ENCODE results near the gene ARHGAP12.

Gene ARHGAP12

DNA sequence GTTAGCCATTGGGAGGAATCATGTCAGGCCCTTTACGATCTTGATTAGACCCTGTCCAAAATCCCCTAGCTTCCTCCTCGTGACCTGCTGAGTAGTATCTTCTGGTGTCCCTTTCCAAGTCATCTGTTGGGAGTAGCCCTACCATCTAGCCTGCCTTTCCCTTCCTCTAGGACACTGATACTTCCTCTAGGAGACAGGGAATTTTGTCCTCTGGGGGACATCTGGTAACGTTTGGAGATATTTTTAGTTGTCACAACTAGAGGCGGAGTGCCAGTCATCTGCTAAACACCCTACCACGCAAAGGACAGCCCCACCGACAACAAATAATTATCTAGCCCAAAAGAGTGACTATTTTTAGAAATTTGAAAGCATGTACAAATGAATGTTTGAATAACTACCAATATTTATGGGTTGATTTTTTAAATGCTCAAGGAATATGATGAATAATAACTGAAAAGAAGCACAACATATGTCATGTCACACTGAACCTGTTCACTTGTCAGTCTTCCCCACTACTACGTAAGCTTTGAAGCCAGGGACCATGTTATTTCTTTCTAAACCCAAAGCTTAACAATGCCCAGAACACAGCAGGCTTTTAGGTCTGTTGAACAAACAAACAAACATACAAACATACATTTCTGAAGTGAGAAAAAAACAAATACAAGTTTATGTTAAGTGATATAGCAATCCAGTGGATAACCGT, 105.9 kb downstream of the ARHGAP12 start:
- no peaks in the 10 kb centered on the region for H3K4me1 ChIP-seq (ENCODE audit: insufficient read depth, poor library complexity, severe bottlenecking)
- ATAC-seq (ENCODE audit: low read depth) (no peak), DNase-seq (ENCODE audit: low spot score) (no peak)
- H3K9me3 ChIP-seq (ENCODE audit: severe bottlenecking), result no peaks in the 10 kb centered on the region
- TF ChIP-seq, protein P1, sequence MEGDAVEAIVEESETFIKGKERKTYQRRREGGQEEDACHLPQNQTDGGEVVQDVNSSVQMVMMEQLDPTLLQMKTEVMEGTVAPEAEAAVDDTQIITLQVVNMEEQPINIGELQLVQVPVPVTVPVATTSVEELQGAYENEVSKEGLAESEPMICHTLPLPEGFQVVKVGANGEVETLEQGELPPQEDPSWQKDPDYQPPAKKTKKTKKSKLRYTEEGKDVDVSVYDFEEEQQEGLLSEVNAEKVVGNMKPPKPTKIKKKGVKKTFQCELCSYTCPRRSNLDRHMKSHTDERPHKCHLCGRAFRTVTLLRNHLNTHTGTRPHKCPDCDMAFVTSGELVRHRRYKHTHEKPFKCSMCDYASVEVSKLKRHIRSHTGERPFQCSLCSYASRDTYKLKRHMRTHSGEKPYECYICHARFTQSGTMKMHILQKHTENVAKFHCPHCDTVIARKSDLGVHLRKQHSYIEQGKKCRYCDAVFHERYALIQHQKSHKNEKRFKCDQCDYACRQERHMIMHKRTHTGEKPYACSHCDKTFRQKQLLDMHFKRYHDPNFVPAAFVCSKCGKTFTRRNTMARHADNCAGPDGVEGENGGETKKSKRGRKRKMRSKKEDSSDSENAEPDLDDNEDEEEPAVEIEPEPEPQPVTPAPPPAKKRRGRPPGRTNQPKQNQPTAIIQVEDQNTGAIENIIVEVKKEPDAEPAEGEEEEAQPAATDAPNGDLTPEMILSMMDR (IDR thresholded peaks at IDR 0.05; ENCODE audit: poor library complexity, severe bottlenecking), result no peak
- no peaks in the 10 kb centered on the region for H3K27me3 ChIP-seq (ENCODE audit: insufficient read depth, poor library complexity, severe bottlenecking)
- H3K4me3 ChIP-seq (ENCODE audit: severe bottlenecking), result no peak overlapping the region
- peaks cover 4% of the 10 kb centered on the region for H3K36me3 ChIP-seq (ENCODE audit: low read depth)
- no peak overlapping the region for H3K27ac ChIP-seq (ENCODE audit: poor library complexity, severe bottlenecking)

DNA sequence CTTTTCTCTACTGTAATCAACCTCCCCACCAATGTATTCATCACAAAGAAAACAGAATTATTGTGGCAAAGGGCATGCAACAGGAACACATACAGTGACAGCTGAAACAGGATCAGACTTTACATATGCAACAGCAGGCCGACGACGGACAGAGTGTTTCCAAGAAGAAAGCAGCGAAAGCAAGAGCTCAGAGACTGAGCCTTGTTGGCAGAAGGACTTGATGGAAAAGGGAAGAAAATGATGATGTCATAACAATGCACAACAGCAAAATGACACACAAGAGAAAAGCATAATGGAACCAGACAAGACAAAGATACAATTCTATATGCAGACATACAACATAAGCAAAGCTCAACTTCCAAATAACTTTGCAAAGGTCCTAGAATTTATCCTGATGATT, 106.5 kb downstream of the ARHGAP12 start:
- H3K36me3 ChIP-seq (ENCODE audit: low read depth), result peaks cover 4% of the 10 kb centered on the region
- no peaks in the 10 kb centered on the region for H3K9me3 ChIP-seq (ENCODE audit: severe bottlenecking)
- no peak overlapping the region for H3K4me3 ChIP-seq (ENCODE audit: severe bottlenecking)
- H3K27me3 ChIP-seq (ENCODE audit: insufficient read depth, poor library complexity, severe bottlenecking), result no peaks in the 10 kb centered on the region
- H3K27ac ChIP-seq (ENCODE audit: poor library complexity, severe bottlenecking), result no peak overlapping the region
- ATAC-seq (ENCODE audit: low read depth) (no peak), DNase-seq (ENCODE audit: low spot score) (no peak)
- H3K4me1 ChIP-seq (ENCODE audit: insufficient read depth, poor library complexity, severe bottlenecking), result no peaks in the 10 kb centered on the region
- TF ChIP-seq, protein P1 (IDR thresholded peaks at IDR 0.05; ENCODE audit: poor library complexity, severe bottlenecking), result no peak

DNA sequence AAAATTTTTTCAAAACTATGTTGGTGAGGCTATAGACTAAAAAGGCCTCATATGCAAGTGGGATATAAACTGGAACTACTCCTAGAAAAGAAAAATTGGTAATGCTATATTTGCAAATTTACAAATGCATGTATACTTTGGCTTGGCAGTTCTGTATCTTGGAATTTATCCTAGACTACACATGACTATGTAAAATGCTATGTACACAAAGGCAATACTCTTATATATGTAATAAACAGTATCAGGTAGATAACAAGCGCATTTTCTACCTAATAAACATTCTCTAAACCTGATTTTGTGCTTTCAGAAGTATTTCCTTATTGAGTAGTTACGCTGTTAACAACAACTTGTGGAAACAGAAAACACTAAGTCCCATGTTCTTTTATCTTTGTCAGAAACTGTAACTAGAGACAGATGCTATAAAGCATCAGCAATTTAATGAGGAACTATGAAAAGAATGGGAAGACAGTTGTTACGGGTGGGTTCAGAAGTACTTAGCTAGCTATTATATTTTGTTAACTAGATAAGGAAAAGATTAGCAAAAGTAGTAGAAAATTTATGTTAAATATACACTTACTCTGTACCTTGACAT, 107.8 kb downstream of the ARHGAP12 start:
- Histone ChIP-seq H3K27ac (ENCODE audit: poor library complexity, severe bottlenecking) (no peak overlapping the region), H3K27me3 (ENCODE audit: insufficient read depth, poor library complexity, severe bottlenecking) (no peaks in the 10 kb centered on the region), H3K9me3 (ENCODE audit: severe bottlenecking) (no peaks in the 10 kb centered on the region), H3K4me3 (ENCODE audit: severe bottlenecking) (no peak overlapping the region), H3K36me3 (ENCODE audit: low read depth) (peaks cover 4% of the 10 kb centered on the region), H3K4me1 (ENCODE audit: insufficient read depth, poor library complexity, severe bottlenecking) (no peaks in the 10 kb centered on the region)
- TF ChIP-seq, protein P1 (IDR thresholded peaks at IDR 0.05; ENCODE audit: poor library complexity, severe bottlenecking), result no peak
- DNase-seq (ENCODE audit: low spot score) (no peak), ATAC-seq (ENCODE audit: low read depth) (no peak)

DNA sequence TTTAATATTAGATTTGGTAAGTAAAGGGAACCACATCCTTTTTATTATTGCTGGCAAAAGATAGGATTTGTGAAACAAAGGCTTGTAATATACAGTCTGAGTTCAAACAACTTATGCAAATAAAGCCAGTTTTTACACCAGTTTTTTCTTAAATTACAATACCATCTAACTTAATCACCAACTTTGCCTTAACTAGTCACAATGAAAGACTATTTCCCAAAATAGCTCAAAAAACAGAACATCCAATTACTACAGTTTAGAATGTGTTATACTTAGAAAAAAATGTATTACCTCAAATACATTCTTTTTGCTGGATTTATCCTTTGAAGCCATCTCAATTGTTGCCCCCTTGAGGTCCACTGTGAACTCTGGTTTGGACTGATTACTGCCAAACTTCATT, 108.5 kb downstream of the ARHGAP12 start:
- Histone ChIP-seq H3K4me1 (ENCODE audit: insufficient read depth, poor library complexity, severe bottlenecking) (no peaks in the 10 kb centered on the region), H3K27ac (ENCODE audit: poor library complexity, severe bottlenecking) (no peak overlapping the region), H3K36me3 (ENCODE audit: low read depth) (peaks cover 4% of the 10 kb centered on the region), H3K27me3 (ENCODE audit: insufficient read depth, poor library complexity, severe bottlenecking) (no peaks in the 10 kb centered on the region), H3K9me3 (ENCODE audit: severe bottlenecking) (no peaks in the 10 kb centered on the region), H3K4me3 (ENCODE audit: severe bottlenecking) (no peak overlapping the region)
- TF ChIP-seq, protein P1 (IDR thresholded peaks at IDR 0.05; ENCODE audit: poor library complexity, severe bottlenecking), result no peak
- ATAC-seq (ENCODE audit: low read depth) (no peak), DNase-seq (ENCODE audit: low spot score) (no peak)

DNA sequence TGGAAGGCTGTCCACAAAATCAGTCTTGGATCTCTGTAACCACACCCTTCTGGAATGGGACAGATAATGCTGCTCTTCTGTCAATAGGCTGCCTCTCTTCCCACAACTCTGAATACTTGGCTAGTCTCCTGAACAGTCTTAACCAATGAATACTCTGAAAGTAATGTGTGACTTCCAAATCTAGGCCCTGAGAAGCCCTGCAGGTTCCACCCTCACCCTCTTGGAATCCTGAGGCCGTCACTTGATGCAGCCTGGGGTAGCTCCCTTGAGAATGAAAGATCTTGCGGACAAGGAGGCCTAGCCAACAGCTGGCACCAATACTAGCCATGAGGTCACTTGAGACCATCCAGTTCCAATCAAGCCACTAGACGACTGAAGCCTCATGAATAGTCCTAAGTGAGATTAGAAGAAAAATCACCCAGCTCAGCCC, 109.2 kb downstream of the ARHGAP12 start:
- no peaks in the 10 kb centered on the region for H3K9me3 ChIP-seq (ENCODE audit: severe bottlenecking)
- H3K36me3 ChIP-seq (ENCODE audit: low read depth), result no peaks in the 10 kb centered on the region; the same call in 1 of the 2 replicates
- H3K27me3 ChIP-seq (ENCODE audit: insufficient read depth, poor library complexity, severe bottlenecking), result no peaks in the 10 kb centered on the region
- DNase-seq (ENCODE audit: low spot score), result no peak
- no peak overlapping the region for H3K4me3 ChIP-seq (ENCODE audit: severe bottlenecking)
- TF ChIP-seq, protein P1 (IDR thresholded peaks at IDR 0.05; ENCODE audit: poor library complexity, severe bottlenecking), result no peak
- no peak overlapping the region for H3K27ac ChIP-seq (ENCODE audit: poor library complexity, severe bottlenecking)
- no peaks in the 10 kb centered on the region for H3K4me1 ChIP-seq (ENCODE audit: insufficient read depth, poor library complexity, severe bottlenecking)
- no peak for ATAC-seq (ENCODE audit: low read depth)
